Measurements from ENCODE around the gene APOO.

GRCh38 chrX:23855569-23855968, 52.2 kb downstream of the APOO start:
- TF ChIP-seq CTCF (conservative IDR thresholded peaks at IDR 0.05; ENCODE audit: low read depth in 2 of 2) (no peak), EZH2 (IDR thresholded peaks at IDR 0.05; ENCODE audit: low read depth, unreplicated experiment) (no peak), REST (IDR thresholded peaks at IDR 0.05; ENCODE audit: unreplicated experiment) (no peak), POLR2AphosphoS5 (IDR thresholded peaks at IDR 0.05; ENCODE audit: low read depth) (no peak), ZNF114 (CRISPR knock-in tag; IDR thresholded peaks at IDR 0.05) (no peak), ZNF331 (CRISPR knock-in tag; IDR thresholded peaks at IDR 0.05; ENCODE audit: low read depth) (no peak), EZH2phosphoT487 (IDR thresholded peaks at IDR 0.05; ENCODE audit: unreplicated experiment) (no peak), JUNB (IDR thresholded peaks at IDR 0.05; ENCODE audit: unreplicated experiment) (no peak), ZNF462 (CRISPR knock-in tag; IDR thresholded peaks at IDR 0.05) (no peak), CREB1 (CRISPR knock-in tag; IDR thresholded peaks at IDR 0.05; ENCODE audit: low read depth) (no peak), NANOG (IDR thresholded peaks at IDR 0.05; ENCODE audit: borderline replicate concordance) (no peak), STAT1 (IDR thresholded peaks at IDR 0.05; ENCODE audit: unreplicated experiment) (no peak), ETS1 (IDR thresholded peaks at IDR 0.05) (no peak)
